ENCODE data around the gene DRD2. TPM values are rescaled to one million over a fixed set of nuclear protein-coding genes. Genes with fewer than 3 reads are reported as not detected.

DRD2 gene
- polyA plus RNA-seq, 1 donor from 2014 or later: not detected

GRCh38 chr11:113497066-113497910 is 22.1 kb upstream of the DRD2 start:
- Mint-ChIP-seq H3K27me3 (peaks cover 14% of the 10 kb centered on the region), H3K4me1 (peaks cover 0 to 8% (median 8%) of the 10 kb centered on the region in 3 donors), H3K36me3 (no peaks in the 10 kb centered on the region), H3K4me3 (no peak overlapping the region), H3K27ac (no peak overlapping the region), H3K9me3 (no peaks in the 10 kb centered on the region)

- no peak overlapping the region for H3K4me3 Mint-ChIP-seq
Observed at GRCh38 chr11:113496026-113496651, 20.9 kb upstream of the DRD2 start.

GRCh38 chr11:113494021-113494420 is 18.8 kb upstream of the DRD2 start:
- no peak overlapping the region for H3K27ac Mint-ChIP-seq
- H3K36me3 Mint-ChIP-seq: no peaks in the 10 kb centered on the region
- peaks cover 0 to 8% (median 8%) of the 10 kb centered on the region in 3 donors for H3K4me1 Mint-ChIP-seq
- no peaks in the 10 kb centered on the region for H3K9me3 Mint-ChIP-seq
- H3K4me3 Mint-ChIP-seq: no peak overlapping the region
- H3K27me3 Mint-ChIP-seq: peaks cover 14% of the 10 kb centered on the region

More at GRCh38 chr11:113496026-113496651, 20.9 kb upstream of the DRD2 start:
- Mint-ChIP-seq H3K9me3 (no peaks in the 10 kb centered on the region), H3K27me3 (peaks cover 14% of the 10 kb centered on the region), H3K4me1 (peaks cover 0 to 8% (median 8%) of the 10 kb centered on the region in 3 donors), H3K36me3 (no peaks in the 10 kb centered on the region), H3K27ac (no peak overlapping the region)

GRCh38 chr11:113493206-113493605 is 18.0 kb upstream of the DRD2 start:
- Mint-ChIP-seq H3K4me3 (peak overlapping the region in 1 of 4 donors; percentile 33), H3K27ac (no peak overlapping the region), H3K4me1 (peaks cover 0 to 8% (median 8%) of the 10 kb centered on the region in 3 donors), H3K27me3 (peaks cover 14% of the 10 kb centered on the region), H3K36me3 (no peaks in the 10 kb centered on the region), H3K9me3 (no peaks in the 10 kb centered on the region)

GRCh38 chr11:113488931-113489351 is 13.7 kb upstream of the DRD2 start:
- H3K27ac Mint-ChIP-seq: no peak overlapping the region

GRCh38 chr11:113487622-113488021 is 12.4 kb upstream of the DRD2 start:
- Mint-ChIP-seq H3K27me3 (peaks cover 4% of the 10 kb centered on the region), H3K36me3 (no peaks in the 10 kb centered on the region), H3K4me3 (no peak overlapping the region), H3K9me3 (peaks cover 0 to 9% (median 0%) of the 10 kb centered on the region in 3 donors), H3K27ac (no peak overlapping the region), H3K4me1 (no peaks in the 10 kb centered on the region)

More at GRCh38 chr11:113488931-113489351, 13.7 kb upstream of the DRD2 start:
- H3K4me3 Mint-ChIP-seq: no peak overlapping the region
- H3K4me1 Mint-ChIP-seq: peaks cover 0 to 8% (median 8%) of the 10 kb centered on the region in 3 donors
- peaks cover 7% of the 10 kb centered on the region for H3K27me3 Mint-ChIP-seq
- H3K36me3 Mint-ChIP-seq: no peaks in the 10 kb centered on the region
- H3K9me3 Mint-ChIP-seq: peaks cover 0 to 9% (median 0%) of the 10 kb centered on the region in 3 donors

GRCh38 chr11:113484223-113484622 is 9.0 kb upstream of the DRD2 start:
- Mint-ChIP-seq H3K27me3 (peaks cover 9% of the 10 kb centered on the region), H3K36me3 (no peaks in the 10 kb centered on the region), H3K27ac (no peak overlapping the region), H3K4me1 (no peaks in the 10 kb centered on the region), H3K9me3 (peaks cover 0 to 9% (median 2%) of the 10 kb centered on the region in 3 donors), H3K4me3 (no peak overlapping the region)

- H3K9me3 Mint-ChIP-seq: peaks cover 0 to 11% (median 2%) of the 10 kb centered on the region in 3 donors
- no peak overlapping the region for H3K27ac Mint-ChIP-seq
- no peaks in the 10 kb centered on the region for H3K36me3 Mint-ChIP-seq
- peaks cover 26% of the 10 kb centered on the region for H3K27me3 Mint-ChIP-seq
- H3K4me1 Mint-ChIP-seq: no peaks in the 10 kb centered on the region
- H3K4me3 Mint-ChIP-seq: no peak overlapping the region
Observed at GRCh38 chr11:113481672-113482071, 6.5 kb upstream of the DRD2 start.

GRCh38 chr11:113481226-113481625 is 6.0 kb upstream of the DRD2 start:
- no peaks in the 10 kb centered on the region for H3K36me3 Mint-ChIP-seq
- no peak overlapping the region for H3K27ac Mint-ChIP-seq
- no peaks in the 10 kb centered on the region for H3K4me1 Mint-ChIP-seq
- peaks cover 0 to 10% (median 2%) of the 10 kb centered on the region in 3 donors for H3K9me3 Mint-ChIP-seq
- peaks cover 30% of the 10 kb centered on the region for H3K27me3 Mint-ChIP-seq
- H3K4me3 Mint-ChIP-seq: no peak overlapping the region

GRCh38 chr11:113477321-113477720 is 2.1 kb upstream of the DRD2 start:
- no peaks in the 10 kb centered on the region for H3K36me3 Mint-ChIP-seq
- no peak overlapping the region for H3K4me3 Mint-ChIP-seq
- no peak overlapping the region for H3K27ac Mint-ChIP-seq
- peaks cover 0 to 4% (median 1%) of the 10 kb centered on the region in 3 donors for H3K4me1 Mint-ChIP-seq
- H3K27me3 Mint-ChIP-seq: peaks cover 46% of the 10 kb centered on the region
- peaks cover 0 to 7% (median 2%) of the 10 kb centered on the region in 3 donors for H3K9me3 Mint-ChIP-seq

GRCh38 chr11:113476553-113476952 is 1.4 kb upstream of the DRD2 start:
- Mint-ChIP-seq H3K9me3 (peaks cover 0 to 7% (median 2%) of the 10 kb centered on the region in 3 donors), H3K27me3 (peaks cover 44% of the 10 kb centered on the region), H3K27ac (no peak overlapping the region), H3K4me3 (peak overlapping the region in 1 of 4 donors; percentile 33), H3K36me3 (no peaks in the 10 kb centered on the region), H3K4me1 (peaks cover 0 to 4% (median 1%) of the 10 kb centered on the region in 3 donors)

GRCh38 chr11:113474362-113475159 is 637 bp downstream of the DRD2 start:
- H3K27ac Mint-ChIP-seq: no peak overlapping the region
- H3K36me3 Mint-ChIP-seq: no peaks in the 10 kb centered on the region
- peaks cover 0 to 4% (median 1%) of the 10 kb centered on the region in 3 donors for H3K4me1 Mint-ChIP-seq
- peaks cover 47% of the 10 kb centered on the region for H3K27me3 Mint-ChIP-seq
- no peak overlapping the region for H3K4me3 Mint-ChIP-seq
- peaks cover 0 to 7% (median 0%) of the 10 kb centered on the region in 3 donors for H3K9me3 Mint-ChIP-seq

GRCh38 chr11:113473983-113474361 is 1.2 kb downstream of the DRD2 start:
- H3K4me1 Mint-ChIP-seq: peaks cover 0 to 4% (median 1%) of the 10 kb centered on the region in 3 donors
- no peak overlapping the region for H3K4me3 Mint-ChIP-seq
- peaks cover 48% of the 10 kb centered on the region for H3K27me3 Mint-ChIP-seq
- H3K9me3 Mint-ChIP-seq: peaks cover 0 to 5% (median 0%) of the 10 kb centered on the region in 3 donors
- no peak overlapping the region for H3K27ac Mint-ChIP-seq
- no peaks in the 10 kb centered on the region for H3K36me3 Mint-ChIP-seq

- H3K4me3 Mint-ChIP-seq: no peak overlapping the region
- no peaks in the 10 kb centered on the region for H3K36me3 Mint-ChIP-seq
Observed at GRCh38 chr11:113472471-113472870, 2.7 kb downstream of the DRD2 start.

More at GRCh38 chr11:113472471-113472870, 2.7 kb downstream of the DRD2 start:
- peaks cover 0 to 4% (median 1%) of the 10 kb centered on the region in 3 donors for H3K4me1 Mint-ChIP-seq
- peaks cover 0 to 4% (median 0%) of the 10 kb centered on the region in 3 donors for H3K9me3 Mint-ChIP-seq
- peaks cover 40% of the 10 kb centered on the region for H3K27me3 Mint-ChIP-seq
- H3K27ac Mint-ChIP-seq: no peak overlapping the region
